GM18511 (cell line): ENCODE data around the gene HBM.
"Not testable (repeated sequence)": the region's sequence is repeated elsewhere in the genome, so short reads cannot be mapped to it uniquely, and the experiment has no call there.

Experiments used
- ATAC-seq: cut with Tn5 transposase; IDR thresholded peaks from one replicate; pipeline ENCODE4 v1.9.1; 2021; ENCODE audit warnings: mild to moderate bottlenecking, moderate library complexity; ENCODE audit not compliant: unreplicated experiment

HBM gene

GRCh38 chr16:167122-167690 lies 1.4 kb downstream of the HBM start:
- no peak for ATAC-seq

DNA sequence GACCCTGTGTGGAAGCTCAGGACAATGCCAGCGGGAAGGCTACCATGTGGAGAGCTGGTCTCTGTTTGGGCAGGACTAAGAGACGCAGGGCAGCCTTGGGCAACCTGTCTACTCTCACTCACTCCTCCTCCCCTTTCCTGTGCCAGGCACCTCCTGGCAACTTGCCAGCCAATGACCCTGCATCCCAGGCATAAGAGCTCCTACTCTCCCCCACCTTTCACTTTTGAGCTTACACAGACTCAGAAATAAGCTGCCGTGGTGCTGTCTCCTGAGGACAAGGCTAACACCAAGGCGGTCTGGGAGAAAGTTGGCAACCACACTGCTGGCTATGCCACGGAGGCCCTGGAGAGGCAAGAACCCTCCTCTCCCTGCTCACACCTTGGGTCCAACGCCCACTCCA lies 2.6 kb downstream of the HBM start:
- ATAC-seq, result no peak

GRCh38 chr16:169014-169413 lies 3.2 kb downstream of the HBM start:
- ATAC-seq, result no peak

- not testable (repeated sequence) for ATAC-seq
Measured at GRCh38 chr16:170088-170507, 4.3 kb downstream of the HBM start.

GRCh38 chr16:170788-171187 lies 5.0 kb downstream of the HBM start:
- no peak for ATAC-seq

GRCh38 chr16:172374-172941 lies 6.7 kb downstream of the HBM start, which contains the start of gene HBA2:
Gene HBA2, plus strand, starts transcription at chr16:172876. Its CDS starts 37 bp downstream, at chr16:172913.
- not testable (repeated sequence) for ATAC-seq

DNA sequence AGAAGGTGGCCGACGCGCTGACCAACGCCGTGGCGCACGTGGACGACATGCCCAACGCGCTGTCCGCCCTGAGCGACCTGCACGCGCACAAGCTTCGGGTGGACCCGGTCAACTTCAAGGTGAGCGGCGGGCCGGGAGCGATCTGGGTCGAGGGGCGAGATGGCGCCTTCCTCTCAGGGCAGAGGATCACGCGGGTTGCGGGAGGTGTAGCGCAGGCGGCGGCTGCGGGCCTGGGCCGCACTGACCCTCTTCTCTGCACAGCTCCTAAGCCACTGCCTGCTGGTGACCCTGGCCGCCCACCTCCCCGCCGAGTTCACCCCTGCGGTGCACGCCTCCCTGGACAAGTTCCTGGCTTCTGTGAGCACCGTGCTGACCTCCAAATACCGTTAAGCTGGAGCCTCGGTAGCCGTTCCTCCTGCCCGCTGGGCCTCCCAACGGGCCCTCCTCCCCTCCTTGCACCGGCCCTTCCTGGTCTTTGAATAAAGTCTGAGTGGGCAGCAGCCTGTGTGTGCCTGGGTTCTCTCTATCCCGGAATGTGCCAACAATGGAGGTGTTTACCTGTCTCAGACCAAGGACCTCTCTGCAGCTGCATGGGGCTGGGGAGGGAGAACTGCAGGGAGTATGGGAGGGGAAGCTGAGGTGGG lies 7.6 kb downstream of the HBM start:
- ATAC-seq, result not testable (repeated sequence)

- not testable (repeated sequence) for ATAC-seq
Measured at GRCh38 chr16:173928-174769, 8.4 kb downstream of the HBM start.

DNA sequence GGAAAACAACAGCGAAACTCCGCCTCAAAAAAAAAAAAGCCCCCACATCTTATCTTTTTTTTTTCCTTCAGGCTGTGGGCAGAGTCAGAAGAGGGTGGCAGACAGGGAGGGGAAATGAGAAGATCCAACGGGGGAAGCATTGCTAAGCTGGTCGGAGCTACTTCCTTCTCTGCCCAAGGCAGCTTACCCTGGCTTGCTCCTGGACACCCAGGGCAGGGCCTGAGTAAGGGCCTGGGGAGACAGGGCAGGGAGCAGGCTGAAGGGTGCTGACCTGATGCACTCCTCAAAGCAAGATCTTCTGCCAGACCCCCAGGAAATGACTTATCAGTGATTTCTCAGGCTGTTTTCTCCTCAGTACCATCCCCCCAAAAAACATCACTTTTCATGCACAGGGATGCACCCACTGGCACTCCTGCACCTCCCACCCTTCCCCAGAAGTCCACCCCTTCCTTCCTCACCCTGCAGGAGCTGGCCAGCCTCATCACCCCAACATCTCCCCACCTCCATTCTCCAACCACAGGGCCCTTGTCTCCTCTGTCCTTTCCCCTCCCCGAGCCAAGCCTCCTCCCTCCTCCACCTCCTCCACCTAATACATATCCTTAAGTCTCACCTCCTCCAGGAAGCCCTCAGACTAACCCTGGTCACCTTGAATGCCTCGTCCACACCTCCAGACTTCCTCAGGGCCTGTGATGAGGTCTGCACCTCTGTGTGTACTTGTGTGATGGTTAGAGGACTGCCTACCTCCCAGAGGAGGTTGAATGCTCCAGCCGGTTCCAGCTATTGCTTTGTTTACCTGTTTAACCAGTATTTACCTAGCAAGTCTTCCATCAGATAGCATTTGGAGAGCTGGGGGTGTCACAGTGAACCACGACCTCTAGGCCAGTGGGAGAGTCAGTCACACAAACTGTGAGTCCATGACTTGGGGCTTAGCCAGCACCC lies 9.5 kb downstream of the HBM start:
- no peak for ATAC-seq

- not testable (repeated sequence) for ATAC-seq
Measured at GRCh38 chr16:176006-176405, 10.2 kb downstream of the HBM start.

- ATAC-seq, result not testable (repeated sequence)
Measured at GRCh38 chr16:176477-177382, 11.0 kb downstream of the HBM start, which contains the start of gene HBA1. Gene HBA1, plus strand, starts transcription at chr16:176680. Its CDS starts 37 bp downstream, at chr16:176717.

GRCh38 chr16:177394-177822 lies 11.6 kb downstream of the HBM start:
- no peak for ATAC-seq

DNA sequence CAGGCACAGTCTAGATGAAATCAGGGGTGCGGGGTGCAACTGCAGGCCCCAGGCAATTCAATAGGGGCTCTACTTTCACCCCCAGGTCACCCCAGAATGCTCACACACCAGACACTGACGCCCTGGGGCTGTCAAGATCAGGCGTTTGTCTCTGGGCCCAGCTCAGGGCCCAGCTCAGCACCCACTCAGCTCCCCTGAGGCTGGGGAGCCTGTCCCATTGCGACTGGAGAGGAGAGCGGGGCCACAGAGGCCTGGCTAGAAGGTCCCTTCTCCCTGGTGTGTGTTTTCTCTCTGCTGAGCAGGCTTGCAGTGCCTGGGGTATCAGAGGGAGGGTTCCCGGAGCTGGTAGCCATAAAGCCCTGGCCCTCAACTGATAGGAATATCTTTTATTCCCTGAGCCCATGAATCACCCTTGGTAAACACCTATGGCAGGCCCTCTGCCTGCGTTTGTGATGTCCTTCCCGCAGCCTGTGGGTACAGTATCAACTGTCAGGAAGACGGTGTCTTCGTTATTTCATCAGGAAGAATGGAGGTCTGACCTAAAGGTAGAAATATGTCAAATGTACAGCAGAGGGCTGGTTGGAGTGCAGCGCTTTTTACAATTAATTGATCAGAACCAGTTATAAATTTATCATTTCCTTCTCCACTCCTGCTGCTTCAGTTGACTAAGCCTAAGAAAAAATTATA lies 12.3 kb downstream of the HBM start:
- no peak for ATAC-seq

DNA sequence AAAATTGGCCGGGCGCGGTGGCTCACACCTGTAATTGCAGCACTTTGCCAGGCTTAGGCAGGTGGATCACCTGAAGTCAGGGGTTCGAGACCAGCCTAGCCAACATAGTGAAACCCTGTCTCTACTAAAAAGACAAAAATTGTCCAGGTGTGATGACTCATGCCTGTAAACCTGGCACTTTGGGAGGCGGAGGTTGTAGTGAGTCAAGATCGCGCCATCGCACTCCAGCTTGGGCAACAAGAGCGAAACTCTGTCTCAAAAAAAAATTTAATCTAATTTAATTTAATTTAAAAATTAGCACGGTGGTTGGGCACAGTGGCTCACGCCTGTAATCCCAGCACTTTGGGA lies 12.9 kb downstream of the HBM start:
- no peak for ATAC-seq

GRCh38 chr16:179211-180092 lies 13.7 kb downstream of the HBM start:
- no peak for ATAC-seq

GRCh38 chr16:180101-180675 lies 14.4 kb downstream of the HBM start, which contains the start of gene HBQ1:
Gene HBQ1, plus strand, starts transcription at chr16:180459. Its CDS starts 28 bp downstream, at chr16:180487.
- ATAC-seq, result no peak
